ENCODE measurements around the gene LZTS2.

The LZTS2 gene

DNA sequence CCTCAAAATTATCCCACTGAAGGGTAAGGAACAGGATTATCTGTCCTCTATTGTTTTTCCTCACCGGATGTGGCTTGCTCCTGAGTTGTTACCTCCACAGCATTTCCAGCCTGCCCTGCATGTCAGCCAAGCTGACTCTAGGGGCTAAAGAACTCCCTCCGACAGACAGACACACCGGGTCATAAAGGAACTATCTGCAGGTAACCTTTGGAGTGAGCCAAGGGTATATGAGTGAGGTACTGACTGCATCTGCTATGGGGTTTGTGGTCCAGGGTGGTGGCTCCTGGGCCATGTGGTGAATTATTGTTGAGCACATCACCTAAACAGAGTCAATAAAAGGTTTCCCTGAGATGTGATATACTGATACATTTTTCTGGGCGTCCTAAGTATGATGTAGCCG is 55.3 kb downstream of the LZTS2 start:
- no peak for DNase-seq (ENCODE audit: low read depth in 2 of 2)

DNA sequence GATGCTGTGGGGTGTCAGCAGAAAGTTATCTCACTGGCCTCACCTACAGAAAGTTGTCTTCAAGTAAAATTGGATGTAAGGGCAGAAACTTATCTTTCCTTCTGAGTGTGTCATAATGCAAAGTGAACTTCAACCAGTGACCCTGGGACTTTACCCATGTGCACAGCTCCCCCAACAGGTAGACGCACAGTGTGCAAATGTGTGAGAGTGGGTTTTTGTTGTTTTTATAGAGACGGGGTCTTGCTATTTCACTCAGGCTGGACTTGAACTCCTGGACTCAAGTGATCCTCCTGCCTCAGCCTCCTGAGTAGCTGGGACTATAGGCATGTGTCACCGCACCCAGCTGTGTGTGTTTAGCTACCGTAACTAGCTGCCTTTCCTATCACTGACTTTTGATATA is 55.8 kb downstream of the LZTS2 start:
- no peak for DNase-seq (ENCODE audit: low read depth in 2 of 2)

DNA sequence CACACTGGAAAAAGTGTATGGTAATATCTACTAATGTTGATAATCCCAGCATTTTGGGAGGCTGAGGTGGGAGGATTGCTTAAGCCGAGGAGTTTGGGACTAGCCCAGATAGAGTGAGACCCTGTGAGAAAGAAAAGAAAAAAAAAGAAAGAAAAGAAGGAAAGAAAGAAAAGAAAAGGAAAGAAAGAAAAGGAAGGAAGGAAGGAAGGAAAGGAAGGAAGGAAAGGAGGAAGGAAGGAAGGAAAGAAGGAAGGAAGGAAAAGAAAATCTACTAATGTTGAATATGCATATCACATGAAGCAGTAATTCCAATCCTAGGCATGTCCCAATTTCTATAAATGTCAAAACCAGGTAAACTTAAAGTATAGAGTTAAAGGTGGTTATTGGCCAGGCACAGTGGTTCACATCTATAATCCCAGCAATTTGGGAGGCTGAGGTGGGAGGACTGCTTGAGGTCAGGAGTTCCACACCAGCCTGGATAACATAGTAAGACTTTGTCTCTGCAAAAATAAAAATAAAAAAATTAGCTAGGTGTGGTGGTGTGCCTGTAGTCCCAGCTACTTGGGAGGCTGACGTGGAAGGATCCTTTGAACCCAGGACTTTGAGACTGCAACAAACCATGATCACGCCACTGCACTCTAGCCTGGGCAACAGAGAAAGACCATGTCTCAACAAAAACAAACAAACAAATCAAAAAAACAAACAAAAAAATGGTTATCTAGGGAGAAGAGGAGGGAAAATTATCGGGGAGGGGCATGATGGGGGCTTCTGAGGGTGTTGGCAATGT is 57.0 kb downstream of the LZTS2 start:
- no peak for DNase-seq (ENCODE audit: low read depth in 2 of 2)
